ENCODE measurements around the gene S100A7A.

- TF ChIP-seq CTCF (IDR thresholded peaks at IDR 0.05) (peak; percentile 84), POLR2AphosphoS5 (IDR thresholded peaks at IDR 0.05; ENCODE audit: low read depth, low read length) (no peak), REST (IDR thresholded peaks at IDR 0.05; ENCODE audit: insufficient read depth in 1 of 2, low read depth in 2 of 2, low read length in 1 of 2) (no peak)
Measured at GRCh38 chr1:153404768-153405167, 11.6 kb upstream of the S100A7A start.

Data from Panc1 (cell line).